T47D (cell line): ENCODE measurements around the gene TUBD1.
A peak's percentile ranks its signal among the peaks of the same experiment; 100 is the strongest.
"Not testable (repeated sequence)": the region's sequence is repeated elsewhere in the genome, so short reads cannot be mapped to it uniquely, and the experiment has no call there.

Experiments used
- DNase-seq, 2 experiments: peaks; one replicate each; pipeline versions ENCODE4 v3.0.0 to v3.0.0-alpha.2; 2011 to 2012; ENCODE audit warnings: low read depth in 1 of 2, low spot score in 1 of 2
- JUND ChIP-seq: IDR thresholded peaks from 2 replicates; pipeline ENCODE4 v1.6.1; 2012; ENCODE audit warnings: low read depth
- in situ Hi-C: cut with HindIII; loops from 2 replicates; pipeline ENCODE4 v1.10.0; 2016; ENCODE audit warnings: low sequenced_read_pairs, low pct_unique_long_range_greater_than_20kb

TUBD1 gene

DNA sequence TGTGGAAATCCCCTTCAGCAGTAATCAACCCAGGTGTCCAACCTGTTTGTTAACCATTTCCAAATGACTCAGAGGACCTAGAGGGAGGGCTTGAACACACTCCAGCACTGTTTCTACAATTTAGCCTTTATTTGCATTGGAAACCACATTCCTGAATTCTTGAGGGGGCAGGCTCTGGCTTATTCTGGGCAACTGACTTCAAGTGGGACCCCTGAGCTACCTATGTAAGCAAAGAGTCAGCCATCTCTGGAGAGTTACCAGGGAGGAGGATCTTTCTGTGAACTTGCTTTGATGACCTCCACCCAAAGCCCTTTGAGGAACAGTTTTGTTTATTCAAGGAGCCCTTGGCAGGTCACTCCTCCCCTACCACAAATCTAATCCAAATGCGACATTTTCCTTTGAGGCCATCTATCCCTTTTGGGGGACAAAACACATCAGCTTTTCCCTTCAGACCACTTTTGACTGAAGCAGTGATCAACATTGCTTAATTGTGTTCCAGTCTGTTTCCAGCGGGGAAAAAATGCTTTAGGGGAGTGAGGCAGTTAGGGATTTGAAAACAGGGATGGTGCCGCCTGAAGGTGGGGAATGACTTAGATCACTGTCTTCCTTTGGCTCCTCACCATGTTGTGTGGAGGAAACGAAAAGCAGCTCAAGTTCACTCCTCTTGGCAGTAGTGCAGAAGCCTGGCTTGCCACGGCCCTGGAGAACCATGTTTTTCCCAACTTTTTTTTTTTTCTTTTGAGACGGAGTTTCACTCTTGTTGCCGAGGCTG lies 46.2 kb downstream of the TUBD1 start:
- in situ Hi-C loops = no loop called here
- DNase-seq = peak in 1 of 2 experiments; percentile 95
- peak; percentile 79; the same call in 1 of the 2 replicates for TF ChIP-seq JUND

DNA sequence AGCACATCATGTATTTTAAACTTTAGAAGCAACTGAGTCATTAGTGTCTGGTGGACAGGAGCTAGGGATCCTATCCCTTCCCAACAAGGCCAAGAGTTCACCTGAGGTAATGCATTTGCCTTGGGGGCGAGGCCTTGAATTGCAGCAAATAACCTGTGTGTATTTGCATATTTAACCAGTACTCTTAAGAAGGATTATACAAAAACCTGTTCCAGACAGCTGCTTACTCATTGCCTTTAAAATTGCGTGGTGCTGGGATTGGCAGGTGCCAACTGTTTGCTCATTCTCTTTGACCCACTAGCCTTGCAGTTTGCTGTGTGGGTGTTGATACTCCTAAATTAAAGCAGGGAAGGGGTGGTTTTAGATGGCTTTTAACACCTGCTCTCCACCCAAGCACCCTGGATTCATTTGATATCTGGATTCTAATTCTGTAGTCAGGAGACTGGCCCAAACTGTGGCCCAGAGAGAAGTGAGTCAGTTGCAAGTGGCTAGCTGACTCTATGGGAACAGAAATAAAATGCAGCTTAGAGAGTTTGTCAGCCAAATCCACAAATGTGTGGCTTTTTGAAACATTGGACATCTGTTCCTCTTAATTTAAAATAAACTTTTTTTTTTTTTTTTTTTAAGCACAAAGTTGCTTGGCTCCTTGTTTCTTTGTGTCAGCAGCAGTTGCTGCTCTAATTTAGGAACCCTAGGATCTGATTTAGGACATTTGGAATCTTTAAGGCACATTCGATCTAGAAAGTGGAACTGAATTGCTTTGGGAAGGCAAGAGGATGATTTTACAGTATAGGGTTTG lies 46.9 kb downstream of the TUBD1 start:
- peak; percentile 35 to 100 for DNase-seq
- TF ChIP-seq JUND = peak; percentile 80
- in situ Hi-C loops = no loop called here

- DNase-seq = peak in 1 of 2 experiments; percentile 53
- TF ChIP-seq JUND = no peak
- in situ Hi-C loops = no loop called here
These were observed 47.7 kb downstream of the TUBD1 start for GRCh38 chr17:59844884-59845594.

DNA sequence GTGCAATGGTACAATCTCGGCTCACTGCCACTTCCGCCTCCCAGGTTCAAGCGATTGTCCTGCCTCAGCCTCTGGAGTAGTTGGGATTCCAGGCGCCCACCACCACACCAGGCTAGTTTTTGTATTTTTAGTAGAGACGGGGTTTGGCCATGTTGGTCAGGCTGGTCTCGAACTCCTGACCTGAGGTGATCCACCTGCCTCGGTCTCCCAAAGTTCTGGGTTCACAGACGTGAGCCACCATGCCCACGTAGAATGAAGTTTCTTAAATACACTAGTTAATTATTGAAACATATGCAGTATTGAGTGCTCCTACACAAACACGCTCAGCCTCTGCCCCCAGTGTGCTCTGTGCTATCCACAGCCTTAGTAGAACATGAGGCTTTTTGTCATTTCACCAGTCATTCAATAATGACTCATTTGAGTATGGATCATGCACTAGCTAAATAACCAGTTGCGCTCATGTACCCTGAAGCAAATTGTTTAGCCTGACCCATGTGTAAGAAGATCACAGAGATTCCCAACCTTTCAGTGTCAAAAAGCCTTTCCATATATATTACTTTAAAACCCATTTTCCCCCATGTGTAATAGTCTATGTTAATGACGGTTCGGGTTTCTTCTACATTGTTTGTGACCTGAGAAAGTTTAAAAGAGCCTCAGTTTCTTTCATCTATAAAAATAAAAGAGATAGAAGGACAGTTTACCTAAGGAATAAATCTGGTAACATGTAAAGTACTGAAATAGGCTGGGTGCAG lies 49.7 kb downstream of the TUBD1 start:
- DNase-seq = peak in 1 of 2 experiments; percentile 93
- in situ Hi-C loops = no loop called here
- TF ChIP-seq JUND = peak; percentile 90

DNA sequence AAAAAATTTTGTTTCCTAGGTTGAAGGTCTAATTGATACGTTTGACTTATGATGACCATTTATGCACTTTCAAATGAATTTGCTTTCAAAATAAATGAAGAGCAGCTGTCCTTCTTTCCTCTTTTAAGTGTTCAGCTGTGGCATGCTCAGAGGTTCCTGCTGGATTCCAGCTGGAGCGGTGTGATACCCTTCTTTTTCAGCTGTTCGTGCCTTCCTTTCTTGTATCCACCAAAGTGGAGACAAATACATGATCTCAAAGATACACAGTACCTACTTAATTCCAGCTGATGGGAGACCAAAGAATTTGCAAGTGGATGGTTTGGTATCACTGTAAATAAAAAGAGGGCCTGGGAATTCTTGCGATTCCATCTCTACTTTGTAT lies 50.9 kb downstream of the TUBD1 start:
- in situ Hi-C loops, DNase-seq: not testable (repeated sequence)

- in situ Hi-C loops, DNase-seq: not testable (repeated sequence)
These were observed 51.5 kb downstream of the TUBD1 start for GRCh38 chr17:59841091-59841881.

DNA sequence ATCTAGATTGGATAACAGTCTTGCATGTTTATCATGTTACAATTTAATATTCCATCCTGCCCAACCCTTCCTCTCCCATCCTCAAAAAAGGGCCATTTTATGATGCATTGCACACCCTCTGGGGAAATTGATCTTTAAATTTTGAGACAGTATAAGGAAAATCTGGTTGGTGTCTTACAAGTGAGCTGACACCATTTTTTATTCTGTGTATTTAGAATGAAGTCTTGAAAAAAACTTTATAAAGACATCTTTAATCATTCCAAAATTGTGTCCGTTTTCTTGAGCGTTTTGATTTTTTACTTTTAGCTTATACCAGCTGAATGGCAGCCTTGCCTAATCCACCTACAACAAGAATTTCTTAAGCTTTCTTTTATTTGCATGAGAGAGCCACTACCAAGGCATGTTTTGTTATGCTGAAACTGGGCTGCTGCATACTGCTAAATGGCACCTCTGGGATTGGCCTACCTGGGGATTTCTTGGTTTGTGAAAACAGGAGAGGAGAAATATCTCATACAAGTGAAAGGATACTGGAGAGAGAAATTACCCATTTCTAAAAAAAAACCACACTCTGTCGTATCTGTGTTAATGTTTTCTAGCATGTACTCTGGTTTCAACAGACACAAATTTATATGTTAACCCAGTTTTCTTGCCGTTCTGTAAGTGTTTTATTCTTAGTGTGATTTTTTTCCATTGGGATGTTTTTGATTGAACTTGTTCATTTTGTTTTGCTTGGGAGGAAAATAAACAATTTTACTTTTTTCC lies 52.2 kb downstream of the TUBD1 start:
- in situ Hi-C loops = no loop called here
- no peak for TF ChIP-seq JUND
- DNase-seq = peak in 1 of 2 experiments; percentile 43

- peak in 1 of 2 experiments; percentile 37 for DNase-seq
- no peak for TF ChIP-seq JUND
- in situ Hi-C loops = no loop called here
These were observed 53.0 kb downstream of the TUBD1 start for GRCh38 chr17:59839651-59840328.

DNA sequence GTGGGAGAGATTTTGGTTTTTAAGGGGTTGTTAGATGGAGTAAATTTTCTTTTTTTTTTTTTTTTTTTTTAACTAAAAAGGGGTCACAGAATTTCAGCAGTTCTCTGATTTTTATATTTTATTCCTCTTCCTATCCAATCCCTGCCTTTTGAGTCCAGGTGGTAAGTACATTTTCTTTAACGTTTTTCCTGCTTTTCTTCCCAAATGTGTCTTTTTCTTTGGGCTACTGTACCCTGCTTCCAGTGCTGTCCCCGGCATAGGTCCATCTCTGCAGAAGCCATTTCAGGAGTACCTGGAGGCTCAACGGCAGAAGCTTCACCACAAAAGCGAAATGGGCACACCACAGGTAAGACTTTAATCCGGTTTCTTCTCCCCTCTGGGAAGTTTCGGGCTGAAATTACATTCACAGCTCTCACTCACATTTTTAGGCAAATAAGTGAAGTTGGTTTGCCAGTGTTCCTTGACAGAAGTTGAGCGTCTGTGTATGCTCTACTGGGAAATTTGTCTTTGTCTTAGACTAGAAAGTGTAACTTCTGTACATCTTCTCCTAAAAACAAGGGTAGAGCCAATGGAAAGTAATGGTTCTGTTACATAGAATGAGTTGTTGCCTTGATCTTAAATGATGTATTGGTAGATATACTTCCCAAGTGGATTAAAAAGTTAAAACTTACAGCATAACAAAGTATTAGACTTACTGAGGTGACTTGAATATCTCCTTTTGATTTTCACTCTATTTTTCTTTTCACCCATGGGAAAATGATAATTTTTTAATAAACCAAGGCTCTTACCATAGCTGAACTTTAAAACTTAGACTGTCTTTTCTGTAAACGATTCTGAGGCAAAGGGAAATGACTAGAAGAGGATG lies 54.5 kb downstream of the TUBD1 start:
- DNase-seq = peak in 1 of 2 experiments; percentile 55
- TF ChIP-seq JUND = no peak
- in situ Hi-C loops = no loop called here
